Stimulated activated naive CD8-positive, alpha-beta T cell treated with anti-CD3 and anti-CD28 coated beads, Interleukin-15, Interleukin-2, amounts not matched to agents 100 ng/mL and 50 ng/mL, for 24 hours (primary cell): ENCODE measurements around the gene CHIT1.
A peak's percentile ranks its signal among the peaks of the same experiment; 100 is the strongest.
"Not testable (repeated sequence)": the region's sequence is repeated elsewhere in the genome, so short reads cannot be mapped to it uniquely, and the experiment has no call there.

Source experiments
- H3K27ac Mint-ChIP-seq: one replicate; pipeline ENCODE4 v1.8.0; 2021; ENCODE audit warnings: mild to moderate bottlenecking, mixed read lengths
- H3K27me3 Mint-ChIP-seq: one replicate; pipeline ENCODE4 v1.8.0; 2021; ENCODE audit warnings: mixed read lengths
- H3K36me3 Mint-ChIP-seq: one replicate; pipeline ENCODE4 v1.8.0; 2021; ENCODE audit warnings: low read depth, mixed read lengths
- H3K4me1 Mint-ChIP-seq: one replicate; pipeline ENCODE4 v1.8.0; 2021; ENCODE audit warnings: low read depth, mixed read lengths
- H3K4me3 Mint-ChIP-seq: one replicate; pipeline ENCODE4 v1.8.0; 2021; ENCODE audit warnings: mild to moderate bottlenecking, mixed read lengths
- H3K9me3 Mint-ChIP-seq: one replicate; pipeline ENCODE4 v1.8.0; 2021; ENCODE audit warnings: mixed read lengths

The CHIT1 gene

DNA sequence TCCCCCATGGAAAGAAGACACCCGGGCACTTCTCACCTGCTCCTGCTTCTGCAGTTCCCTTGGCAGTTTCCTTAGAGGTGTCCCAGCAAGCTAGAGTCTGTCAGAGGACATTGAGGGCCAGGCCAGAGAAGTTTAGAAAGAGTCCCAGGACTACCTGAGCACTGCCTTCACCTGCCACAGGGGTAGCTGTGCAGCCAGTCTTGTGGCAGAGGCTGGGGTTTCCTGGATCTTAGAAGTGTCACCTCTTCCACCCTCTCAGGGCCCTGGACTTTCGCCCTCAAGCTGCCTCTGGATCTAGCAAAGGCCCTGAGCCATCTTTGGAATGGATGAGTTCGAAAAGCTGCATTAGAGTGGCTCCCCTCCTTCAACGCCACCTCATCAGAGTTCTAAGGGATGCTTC lies 41.0 kb upstream of the CHIT1 start:
- Mint-ChIP-seq H3K27me3 (no peaks in the 10 kb centered on the region), H3K4me3 (no peak overlapping the region), H3K4me1 (peaks cover 43% of the 10 kb centered on the region), H3K36me3 (no peaks in the 10 kb centered on the region), H3K9me3 (no peaks in the 10 kb centered on the region), H3K27ac (no peak overlapping the region)

DNA sequence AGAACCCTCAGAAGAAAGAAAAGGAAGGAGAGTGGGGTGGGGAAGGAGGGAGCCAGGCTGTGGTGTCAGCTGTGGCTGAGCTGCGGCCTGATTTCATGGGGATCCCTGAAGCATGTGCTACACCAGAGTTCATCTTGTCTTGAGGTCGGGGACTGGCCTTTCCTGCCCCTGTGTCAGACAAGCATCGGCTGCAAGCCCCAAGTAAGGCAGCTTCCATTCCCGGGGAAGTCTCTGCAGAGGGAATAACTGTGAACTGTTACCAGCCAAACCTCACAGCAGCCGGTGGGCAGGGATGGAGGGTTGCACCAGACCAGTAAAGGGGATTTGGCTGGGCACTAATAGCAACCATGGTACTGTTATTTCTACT lies 40.2 kb upstream of the CHIT1 start:
- H3K9me3 Mint-ChIP-seq, result no peaks in the 10 kb centered on the region
- no peaks in the 10 kb centered on the region for H3K36me3 Mint-ChIP-seq
- H3K27ac Mint-ChIP-seq, result no peak overlapping the region
- H3K27me3 Mint-ChIP-seq, result no peaks in the 10 kb centered on the region
- no peak overlapping the region for H3K4me3 Mint-ChIP-seq
- H3K4me1 Mint-ChIP-seq, result peaks cover 35% of the 10 kb centered on the region

DNA sequence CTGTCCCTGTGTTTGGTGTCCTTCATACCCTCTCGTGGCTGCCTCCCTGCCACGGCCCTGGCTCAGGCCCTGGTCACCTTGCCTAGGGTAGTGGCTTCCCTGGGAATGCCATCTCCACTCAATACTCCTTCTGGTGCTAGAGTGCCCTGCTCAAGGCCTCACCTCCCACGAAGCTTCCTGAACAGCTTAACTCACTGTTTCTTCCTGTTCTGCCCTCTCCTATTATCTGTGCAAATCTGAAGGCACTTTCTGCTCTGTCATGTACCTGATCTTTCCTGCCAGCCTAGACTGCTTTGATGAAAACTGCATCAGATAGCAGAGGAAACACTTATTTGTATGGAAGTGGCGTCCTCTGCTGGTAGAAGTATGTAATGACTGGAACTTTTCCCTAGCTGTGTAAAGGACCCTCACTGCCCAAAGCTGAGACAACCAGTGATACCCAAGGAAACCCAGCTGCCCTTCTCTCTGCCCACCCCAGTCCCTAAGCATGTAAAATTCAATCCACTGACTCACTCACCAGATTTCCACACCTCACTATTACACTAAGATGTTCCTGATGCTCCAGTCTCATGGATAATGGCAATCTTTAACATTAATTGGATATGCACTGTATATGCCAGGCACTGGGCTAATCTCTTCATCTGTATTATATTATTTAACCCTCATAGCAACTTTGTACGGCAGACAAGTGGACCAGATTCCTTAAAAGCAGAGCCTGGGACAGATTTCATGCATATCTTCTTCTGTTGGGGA lies 39.6 kb upstream of the CHIT1 start:
- peaks cover 29% of the 10 kb centered on the region for H3K4me1 Mint-ChIP-seq
- H3K27ac Mint-ChIP-seq, result no peak overlapping the region
- no peak overlapping the region for H3K4me3 Mint-ChIP-seq
- H3K27me3 Mint-ChIP-seq, result no peaks in the 10 kb centered on the region
- no peaks in the 10 kb centered on the region for H3K9me3 Mint-ChIP-seq
- H3K36me3 Mint-ChIP-seq, result no peaks in the 10 kb centered on the region

DNA sequence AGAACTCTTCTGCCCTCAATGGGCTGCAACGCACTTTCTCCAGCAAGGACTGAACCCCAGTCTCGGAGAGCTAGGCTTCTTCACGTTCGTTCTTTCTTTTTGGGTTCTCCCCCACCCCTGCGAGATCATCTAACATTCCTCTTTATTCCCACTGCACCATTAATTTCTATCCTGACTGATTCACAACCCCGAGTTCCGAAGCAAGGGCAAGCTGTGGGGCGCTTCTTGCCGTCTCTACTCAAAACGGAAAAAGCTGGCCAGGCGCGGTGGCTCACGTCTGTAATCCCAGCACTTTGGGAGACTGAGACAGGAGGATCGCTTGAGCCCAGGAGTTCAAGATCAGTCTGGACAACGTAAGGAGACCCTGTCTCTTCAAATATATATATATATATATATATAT lies 38.4 kb upstream of the CHIT1 start:
- Mint-ChIP-seq H3K27me3 (no peaks in the 10 kb centered on the region), H3K9me3 (no peaks in the 10 kb centered on the region), H3K27ac (peak overlapping the region; percentile 81), H3K36me3 (no peaks in the 10 kb centered on the region), H3K4me3 (peak overlapping the region; percentile 89), H3K4me1 (peaks cover 18% of the 10 kb centered on the region)

DNA sequence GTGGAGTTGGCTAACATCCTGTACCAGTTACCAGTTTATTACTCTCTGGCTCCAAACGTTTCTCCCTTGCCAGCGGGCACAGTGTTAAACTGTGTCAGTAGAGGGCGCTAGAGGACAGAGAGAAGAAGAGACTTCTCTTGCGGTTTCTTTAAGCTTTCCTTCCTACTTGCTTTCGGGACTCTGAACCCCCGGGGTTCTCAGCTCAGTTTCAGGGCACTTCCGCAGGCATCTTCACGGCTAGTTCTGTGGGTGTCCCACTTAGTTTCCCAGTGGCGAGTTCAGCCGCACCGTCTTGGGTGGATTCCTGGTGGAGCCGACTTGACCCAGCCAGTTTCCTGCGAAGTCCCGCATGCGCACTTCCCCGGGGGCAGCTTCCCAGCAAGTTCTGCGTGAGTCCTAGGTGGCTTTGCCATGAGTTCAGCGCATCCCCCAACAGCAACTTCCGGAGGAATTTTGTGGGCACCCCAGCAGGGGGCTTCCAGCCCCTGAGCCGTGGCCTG lies 37.9 kb upstream of the CHIT1 start:
- peak overlapping the region; percentile 89 for H3K4me3 Mint-ChIP-seq
- no peaks in the 10 kb centered on the region for H3K9me3 Mint-ChIP-seq
- H3K27ac Mint-ChIP-seq, result peak overlapping the region; percentile 81
- H3K27me3 Mint-ChIP-seq, result no peaks in the 10 kb centered on the region
- no peaks in the 10 kb centered on the region for H3K36me3 Mint-ChIP-seq
- H3K4me1 Mint-ChIP-seq, result peaks cover 17% of the 10 kb centered on the region

DNA sequence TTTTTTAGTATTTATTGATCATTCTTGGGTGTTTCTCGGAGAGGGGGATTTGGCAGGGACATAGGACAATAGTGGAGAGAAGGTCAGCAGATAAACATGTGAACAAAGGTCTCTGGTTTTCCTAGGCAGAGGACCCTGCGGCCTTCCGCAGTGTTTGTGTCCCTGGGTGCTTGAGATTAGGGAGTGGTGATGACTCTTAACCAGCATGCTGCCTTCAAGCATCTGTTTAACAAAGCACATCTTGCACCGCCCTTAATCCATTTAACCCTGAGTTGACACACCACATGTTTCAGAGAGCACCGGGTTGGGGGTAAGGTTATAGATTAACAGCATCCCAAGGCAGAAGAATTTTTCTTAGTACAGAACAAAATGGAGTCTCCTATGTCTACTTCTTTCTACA lies 36.7 kb upstream of the CHIT1 start:
- not testable (repeated sequence) for H3K27me3 Mint-ChIP-seq, H3K36me3 Mint-ChIP-seq, H3K4me1 Mint-ChIP-seq, H3K9me3 Mint-ChIP-seq, H3K27ac Mint-ChIP-seq, H3K4me3 Mint-ChIP-seq

DNA sequence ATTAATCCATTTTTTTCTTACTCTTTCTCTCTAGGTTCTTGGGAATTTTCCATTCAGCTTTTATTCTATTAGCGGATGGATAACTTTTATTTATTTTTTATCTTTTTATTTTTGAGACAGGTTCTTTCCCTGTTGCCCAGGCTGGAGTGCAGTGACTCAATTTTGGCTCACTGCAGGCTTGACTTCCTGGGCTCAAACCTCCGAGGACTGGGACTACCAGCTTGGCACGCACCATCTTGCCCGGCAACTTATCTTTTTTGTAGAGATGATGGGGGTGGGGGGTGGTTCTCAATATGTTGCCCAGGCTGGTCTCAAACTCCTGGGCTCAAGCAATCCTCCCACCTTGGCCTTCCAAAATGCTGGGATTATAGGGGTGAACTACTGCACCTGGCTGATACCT lies 36.1 kb upstream of the CHIT1 start:
- Mint-ChIP-seq H3K9me3 (no peaks in the 10 kb centered on the region), H3K4me3 (no peak overlapping the region), H3K4me1 (peaks cover 5% of the 10 kb centered on the region), H3K36me3 (no peaks in the 10 kb centered on the region), H3K27me3 (no peaks in the 10 kb centered on the region), H3K27ac (no peak overlapping the region)

DNA sequence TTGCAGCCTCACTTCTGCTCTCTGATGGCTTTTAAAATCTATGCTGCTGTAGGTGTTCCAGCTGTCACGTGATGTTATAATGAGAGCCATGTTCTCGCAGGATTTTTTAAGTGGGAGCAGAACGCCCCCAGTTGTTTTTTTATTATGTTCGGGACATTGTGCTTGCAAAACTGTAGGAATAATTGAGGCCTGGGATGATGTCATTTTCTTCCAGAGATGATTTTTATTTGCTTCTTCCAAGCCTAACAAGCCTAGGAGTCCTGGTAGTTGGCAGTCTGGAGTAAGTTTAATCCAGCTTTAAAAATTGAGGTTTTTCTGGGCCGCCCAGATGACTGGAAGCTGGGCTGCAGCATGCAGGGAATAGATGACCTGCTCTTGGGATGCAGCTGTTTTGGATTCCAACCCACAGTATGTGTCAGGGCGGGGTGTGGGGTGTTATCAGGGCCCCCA lies 34.6 kb upstream of the CHIT1 start:
- no peak overlapping the region for H3K4me3 Mint-ChIP-seq
- peaks cover 3% of the 10 kb centered on the region for H3K27me3 Mint-ChIP-seq
- H3K36me3 Mint-ChIP-seq, result no peaks in the 10 kb centered on the region
- H3K4me1 Mint-ChIP-seq, result peaks cover 5% of the 10 kb centered on the region
- no peak overlapping the region for H3K27ac Mint-ChIP-seq
- no peaks in the 10 kb centered on the region for H3K9me3 Mint-ChIP-seq

DNA sequence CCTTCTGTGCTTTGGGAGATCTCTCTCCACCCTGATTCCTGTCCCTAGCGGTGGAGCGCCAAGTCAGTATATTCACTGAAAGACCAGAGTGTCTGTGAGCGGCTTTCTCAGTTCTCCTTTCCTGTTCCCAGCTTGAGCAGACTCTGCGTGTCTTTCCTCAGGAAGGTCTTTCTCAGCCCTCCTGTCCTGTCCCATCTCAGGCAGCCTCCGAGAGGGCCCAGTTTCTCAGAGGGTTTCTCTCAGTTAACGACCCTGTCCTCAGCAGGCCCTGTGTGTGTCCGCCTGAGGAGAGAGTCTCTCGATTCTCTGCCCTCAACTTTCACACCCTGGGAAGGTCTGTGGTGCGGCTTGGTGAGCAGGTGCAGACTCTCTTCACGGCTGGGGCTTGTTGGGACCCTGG lies 34.0 kb upstream of the CHIT1 start:
- Mint-ChIP-seq H3K4me1 (peaks cover 5% of the 10 kb centered on the region), H3K9me3 (no peaks in the 10 kb centered on the region), H3K27ac (no peak overlapping the region)

DNA sequence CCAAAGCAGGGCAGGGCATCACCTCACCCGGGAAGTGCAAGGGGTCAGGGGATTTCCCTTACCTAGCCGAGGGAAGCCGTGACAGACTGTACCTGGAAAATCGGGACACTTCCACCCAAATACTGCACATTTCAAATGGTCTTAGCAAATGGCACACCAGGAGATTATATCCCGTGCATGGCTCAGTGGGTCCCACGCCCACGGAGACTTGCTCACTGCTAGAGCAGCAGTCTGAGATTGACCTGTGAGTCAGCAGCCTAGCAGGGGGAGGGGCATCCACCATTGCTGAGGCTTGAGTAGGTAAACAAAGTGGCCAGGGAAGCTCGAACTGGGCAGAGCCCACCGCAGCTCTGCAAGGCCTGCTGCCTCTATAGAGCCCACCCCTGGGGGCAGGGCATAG lies 27.2 kb upstream of the CHIT1 start:
- H3K4me3 Mint-ChIP-seq, H3K36me3 Mint-ChIP-seq, H3K27ac Mint-ChIP-seq, H3K4me1 Mint-ChIP-seq: not testable (repeated sequence)
- H3K27me3 Mint-ChIP-seq, result peaks cover 41% of the 10 kb centered on the region
- peaks cover 11% of the 10 kb centered on the region for H3K9me3 Mint-ChIP-seq

More for the DNA sequence above, 34.0 kb upstream of the CHIT1 start:
- Mint-ChIP-seq H3K36me3 (no peaks in the 10 kb centered on the region), H3K27me3 (peaks cover 4% of the 10 kb centered on the region), H3K4me3 (no peak overlapping the region)

- H3K4me1 Mint-ChIP-seq, H3K36me3 Mint-ChIP-seq, H3K4me3 Mint-ChIP-seq, H3K27ac Mint-ChIP-seq: not testable (repeated sequence)
- Mint-ChIP-seq H3K27me3 (peaks cover 50% of the 10 kb centered on the region), H3K9me3 (peaks cover 11% of the 10 kb centered on the region)
Observed at GRCh38 chr1:203254782-203255181, 25.3 kb upstream of the CHIT1 start.

GRCh38 chr1:203252678-203253077 lies 23.2 kb upstream of the CHIT1 start:
- peaks cover 11% of the 10 kb centered on the region for H3K9me3 Mint-ChIP-seq
- peaks cover 53% of the 10 kb centered on the region for H3K27me3 Mint-ChIP-seq
- H3K4me3 Mint-ChIP-seq, result no peak overlapping the region
- H3K36me3 Mint-ChIP-seq, result peaks cover 4% of the 10 kb centered on the region
- no peak overlapping the region for H3K27ac Mint-ChIP-seq
- no peaks in the 10 kb centered on the region for H3K4me1 Mint-ChIP-seq

- no peak overlapping the region for H3K4me3 Mint-ChIP-seq
- peaks cover 54% of the 10 kb centered on the region for H3K27me3 Mint-ChIP-seq
- H3K36me3 Mint-ChIP-seq, result peaks cover 4% of the 10 kb centered on the region
- peaks cover 11% of the 10 kb centered on the region for H3K9me3 Mint-ChIP-seq
- no peak overlapping the region for H3K27ac Mint-ChIP-seq
- H3K4me1 Mint-ChIP-seq, result no peaks in the 10 kb centered on the region
Observed at GRCh38 chr1:203251466-203251865, 22.0 kb upstream of the CHIT1 start.

GRCh38 chr1:203250911-203251310 lies 21.4 kb upstream of the CHIT1 start:
- Mint-ChIP-seq H3K4me1 (no peaks in the 10 kb centered on the region), H3K9me3 (peaks cover 8% of the 10 kb centered on the region), H3K4me3 (no peak overlapping the region), H3K27me3 (peaks cover 56% of the 10 kb centered on the region), H3K36me3 (peaks cover 2% of the 10 kb centered on the region), H3K27ac (no peak overlapping the region)

DNA sequence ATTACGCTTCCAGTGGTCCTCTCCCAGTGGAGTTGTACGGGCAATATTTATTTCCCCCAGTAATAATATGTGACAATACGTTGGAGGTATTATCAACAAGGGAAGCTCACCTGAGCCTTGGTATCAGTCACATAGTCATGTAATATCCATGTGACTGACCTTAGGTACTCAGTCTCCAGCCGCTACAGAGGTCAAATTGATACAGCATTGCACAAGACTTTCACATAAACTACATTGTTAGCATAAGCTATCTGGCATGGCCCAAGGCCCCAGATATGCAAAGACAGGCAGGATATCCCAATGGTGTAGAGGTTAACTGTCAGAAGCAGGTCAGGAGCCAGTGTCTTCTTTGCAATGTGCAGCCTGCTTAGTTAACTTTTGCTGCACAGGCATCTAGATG lies 15.3 kb upstream of the CHIT1 start:
- Mint-ChIP-seq H3K36me3 (no peaks in the 10 kb centered on the region), H3K27me3 (peaks cover 43% of the 10 kb centered on the region), H3K27ac (no peak overlapping the region), H3K4me3 (no peak overlapping the region), H3K4me1 (no peaks in the 10 kb centered on the region), H3K9me3 (no peaks in the 10 kb centered on the region)

- not testable (repeated sequence) for H3K4me1 Mint-ChIP-seq, H3K27ac Mint-ChIP-seq, H3K9me3 Mint-ChIP-seq, H3K4me3 Mint-ChIP-seq, H3K36me3 Mint-ChIP-seq
- peaks cover 40% of the 10 kb centered on the region for H3K27me3 Mint-ChIP-seq
Observed at GRCh38 chr1:203241708-203242107, 12.2 kb upstream of the CHIT1 start.
